HG03103 (cell line): ENCODE data around the gene ZNF407.

Experiments used
- ATAC-seq: cut with Tn5 transposase; IDR thresholded peaks from one replicate; pipeline ENCODE4 v1.9.1; 2021; ENCODE audit warnings: low read depth; ENCODE audit not compliant: unreplicated experiment

ZNF407 gene

DNA sequence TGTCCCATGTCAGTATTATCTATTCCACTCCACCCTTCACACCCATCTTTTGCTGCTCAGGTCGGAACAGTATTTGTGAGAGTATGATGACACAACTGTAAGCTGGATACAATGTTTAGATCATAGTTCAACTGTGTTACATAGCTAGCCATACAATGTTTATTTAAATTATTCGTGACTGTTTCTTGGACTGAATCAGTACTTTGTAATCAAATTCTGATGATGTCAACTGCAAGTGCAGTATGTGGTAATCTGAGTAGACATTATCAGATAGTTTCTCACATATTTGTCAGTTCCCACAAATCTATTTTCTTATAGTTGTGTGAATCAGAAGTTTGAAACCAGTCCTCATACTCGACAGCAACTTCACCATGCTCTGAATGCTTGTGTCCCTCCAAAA, 177.6 kb downstream of the ZNF407 start:
- ATAC-seq: no peak

DNA sequence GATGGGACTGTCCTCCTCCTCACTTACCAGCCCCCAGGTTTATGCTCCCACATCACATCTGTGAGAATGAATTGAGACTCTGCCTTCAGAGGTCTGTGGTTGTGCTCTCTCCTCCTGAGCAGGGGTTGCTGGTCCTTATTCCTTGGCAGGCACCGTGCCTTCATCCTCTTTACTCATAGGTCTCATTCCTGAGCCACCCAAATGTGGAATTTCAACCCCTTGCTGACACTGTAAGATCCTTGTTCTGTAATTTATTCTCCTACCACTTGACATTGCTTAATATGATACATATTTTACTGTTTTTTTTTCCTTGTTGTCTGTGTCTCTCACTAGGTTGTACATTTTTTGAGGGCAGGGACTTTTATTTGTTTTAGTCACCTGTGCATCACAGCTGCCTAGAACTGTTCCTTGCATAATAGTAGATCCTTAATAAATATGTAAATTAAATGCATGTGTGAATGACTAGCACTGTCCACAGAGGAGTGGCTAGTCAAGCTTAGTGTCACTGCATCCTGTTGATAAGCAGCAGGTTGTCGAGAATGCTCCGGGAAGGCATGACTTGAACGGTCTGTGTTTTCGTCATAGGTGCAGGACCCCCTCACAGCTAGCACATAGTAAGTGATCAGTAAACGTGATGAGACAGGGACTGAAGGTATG, 180.6 kb downstream of the ZNF407 start:
- ATAC-seq: no peak

- ATAC-seq: no peak
These were observed 187.1 kb downstream of the ZNF407 start for GRCh38 chr18:74784752-74785151.

GRCh38 chr18:74785632-74786031, 188.0 kb downstream of the ZNF407 start:
- no peak for ATAC-seq

DNA sequence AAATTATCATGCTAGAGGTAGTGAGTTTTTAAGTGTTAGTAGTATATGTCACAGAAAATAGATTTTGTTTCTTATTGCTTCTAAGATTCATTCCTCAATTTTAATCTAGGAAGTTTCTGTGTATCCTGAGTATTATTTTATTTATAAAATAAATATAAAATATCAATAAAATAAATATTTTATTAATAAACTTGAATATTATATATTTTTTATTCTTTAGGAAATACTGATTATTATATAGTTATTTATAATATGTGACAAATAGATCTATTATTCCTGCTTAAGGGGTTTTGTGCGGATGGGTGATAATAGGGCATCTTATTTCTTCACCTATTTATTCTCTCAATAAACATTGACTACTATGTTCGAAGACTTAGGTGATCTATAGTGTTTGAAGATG, 191.0 kb downstream of the ZNF407 start:
- ATAC-seq: no peak

DNA sequence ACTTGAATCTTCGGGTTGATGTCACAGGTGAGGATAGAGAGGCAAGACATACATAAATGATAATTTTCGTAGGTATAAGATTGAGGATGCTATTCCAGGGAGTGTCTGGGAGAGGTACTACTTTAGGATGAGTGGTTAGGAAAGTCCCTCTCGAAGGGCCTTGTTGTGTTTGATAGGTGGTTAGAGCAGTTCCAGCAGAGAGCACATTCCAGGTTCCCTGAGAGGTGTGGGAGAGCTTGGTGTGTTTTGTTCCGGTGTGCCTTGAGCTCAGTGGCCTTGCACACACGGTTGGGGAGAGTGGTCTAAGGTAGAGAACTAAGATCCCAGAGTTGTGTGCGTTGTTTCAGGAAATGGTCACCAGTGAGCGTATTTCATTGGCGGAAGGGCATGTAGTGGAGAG, 191.4 kb downstream of the ZNF407 start:
- ATAC-seq: no peak

DNA sequence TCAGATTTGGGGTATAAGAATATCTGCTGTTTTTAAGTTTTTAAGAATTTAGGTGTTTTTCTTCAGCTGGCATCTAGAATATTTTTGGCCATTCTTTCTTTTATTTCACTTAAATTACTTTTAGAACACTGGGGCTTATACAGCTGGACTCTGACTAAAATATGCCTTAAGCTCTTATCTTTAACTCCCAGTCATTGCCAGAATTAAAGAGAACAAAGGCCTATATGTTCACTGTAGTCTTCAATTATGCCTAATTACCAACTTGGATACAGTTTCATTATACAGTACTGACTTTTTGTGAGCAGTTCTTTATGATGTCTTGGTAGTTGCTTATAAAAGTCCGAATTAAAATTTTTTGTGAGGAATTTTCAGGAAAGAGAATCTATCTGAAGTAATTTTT, 192.8 kb downstream of the ZNF407 start:
- no peak for ATAC-seq

DNA sequence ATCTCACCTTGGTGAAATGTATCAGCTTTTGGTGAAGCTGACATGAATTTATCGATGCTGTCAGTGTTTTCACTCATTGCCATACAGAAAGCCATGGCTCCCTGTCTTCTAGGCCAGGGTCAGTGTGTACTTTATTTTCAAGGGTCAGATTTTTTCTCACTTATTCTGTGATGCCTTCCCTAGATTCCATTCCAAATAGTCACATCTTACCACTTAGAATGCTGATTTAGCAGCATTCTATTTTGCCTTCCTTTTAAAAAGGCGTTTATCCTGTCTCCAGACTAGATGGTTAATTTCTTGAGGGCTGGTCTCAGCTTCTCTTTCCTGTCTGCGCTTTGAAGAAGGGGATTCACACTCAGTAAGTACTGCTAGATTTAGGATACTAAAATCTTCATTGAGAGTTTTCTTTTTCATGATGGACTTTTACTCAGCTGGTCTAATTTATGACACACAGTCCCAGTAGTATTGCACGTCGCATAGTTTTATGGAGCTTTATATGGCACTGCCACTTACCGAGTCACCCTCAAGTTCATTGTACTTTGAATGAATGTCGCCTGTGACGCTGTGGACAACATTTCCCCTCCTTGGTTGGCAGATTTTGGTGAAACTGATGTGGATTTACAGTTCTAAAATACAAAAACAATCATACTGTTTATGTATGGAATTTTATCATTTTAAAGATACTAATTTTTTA, 194.0 kb downstream of the ZNF407 start:
- ATAC-seq: no peak

GRCh38 chr18:74793746-74794145, 196.1 kb downstream of the ZNF407 start:
- ATAC-seq: no peak

- ATAC-seq: no peak
These were observed 198.1 kb downstream of the ZNF407 start for GRCh38 chr18:74795751-74796150.

- ATAC-seq: no peak
These were observed 198.5 kb downstream of the ZNF407 start for GRCh38 chr18:74796211-74796610.

DNA sequence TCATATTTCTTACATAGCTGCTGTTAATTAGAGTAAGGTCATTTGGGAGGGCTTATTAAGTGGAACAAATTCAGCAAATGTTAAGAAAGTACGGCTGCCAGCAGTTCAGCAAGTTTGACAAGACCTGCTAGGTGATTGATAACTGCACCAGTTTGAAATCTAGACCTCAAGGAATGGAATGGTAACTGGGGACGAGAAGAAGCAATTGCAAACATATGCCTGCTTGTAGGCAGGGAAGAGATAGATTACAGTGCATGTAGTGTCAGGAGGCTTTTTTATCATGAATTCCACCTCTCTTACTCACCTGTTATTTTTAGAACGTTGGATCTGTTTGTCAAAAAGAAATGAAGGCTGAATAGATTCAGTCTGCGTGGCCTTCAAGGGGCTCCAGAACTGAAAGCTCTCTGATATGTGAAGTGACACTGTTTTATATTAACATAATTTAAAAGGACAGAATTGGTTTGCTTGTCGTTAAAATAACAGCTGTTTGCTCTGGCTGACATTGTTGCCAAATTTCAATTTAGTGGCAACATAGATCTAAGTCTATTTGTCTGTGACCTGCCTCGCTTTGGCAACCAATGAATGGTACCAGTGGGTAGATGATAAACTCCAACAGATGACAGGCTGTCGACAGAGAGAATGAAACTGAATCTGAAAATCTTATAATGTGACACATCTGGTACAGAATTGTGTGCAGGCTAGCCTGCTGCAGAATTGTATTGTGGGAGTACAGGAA, 199.3 kb downstream of the ZNF407 start:
- peak; percentile 94 for ATAC-seq

DNA sequence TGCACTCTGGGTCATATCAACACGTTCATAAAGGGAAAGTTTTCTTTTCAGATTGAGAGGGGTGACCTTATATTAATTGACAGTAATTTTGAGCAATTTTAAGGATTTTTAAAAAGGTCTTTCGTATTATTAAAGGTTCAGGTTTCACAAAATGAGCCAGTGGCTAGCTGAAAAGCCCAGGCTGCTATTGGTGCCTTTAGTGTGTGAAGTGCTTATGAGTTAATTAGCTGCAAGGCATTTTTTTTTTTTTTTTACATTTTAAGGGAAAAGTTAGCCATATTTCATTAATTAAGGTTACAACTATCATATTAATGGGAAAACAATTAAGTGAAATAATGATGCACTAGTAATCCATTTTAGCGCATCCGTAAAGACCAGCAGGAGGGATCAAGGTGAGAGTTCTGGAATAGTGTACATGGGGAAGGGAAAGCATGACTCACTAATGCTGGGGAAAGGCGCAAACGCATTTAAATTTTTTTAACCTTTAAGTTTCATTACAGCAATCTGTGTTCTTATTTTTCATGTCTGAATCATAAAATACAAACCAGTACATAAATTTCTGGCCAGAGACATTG, 200.0 kb downstream of the ZNF407 start:
- peak; percentile 25 for ATAC-seq

DNA sequence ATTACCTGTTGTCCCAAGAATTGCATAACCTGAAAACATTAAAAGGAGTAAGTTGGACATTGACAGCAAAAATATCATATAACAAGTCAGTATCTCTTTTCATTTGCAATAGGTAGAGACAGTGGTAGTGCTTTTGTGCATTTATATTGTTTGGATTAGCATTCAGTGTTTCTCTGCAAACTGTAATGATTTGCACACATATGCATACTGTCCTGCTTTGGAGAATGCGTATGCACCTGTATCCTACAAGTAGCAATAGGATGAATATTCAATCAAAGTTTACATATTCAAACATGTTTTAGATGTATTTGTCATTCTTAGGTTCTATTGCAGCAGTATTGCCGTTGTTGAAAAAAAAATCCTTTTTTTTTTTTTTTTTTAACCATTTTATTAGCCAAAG, 201.9 kb downstream of the ZNF407 start:
- no peak for ATAC-seq

DNA sequence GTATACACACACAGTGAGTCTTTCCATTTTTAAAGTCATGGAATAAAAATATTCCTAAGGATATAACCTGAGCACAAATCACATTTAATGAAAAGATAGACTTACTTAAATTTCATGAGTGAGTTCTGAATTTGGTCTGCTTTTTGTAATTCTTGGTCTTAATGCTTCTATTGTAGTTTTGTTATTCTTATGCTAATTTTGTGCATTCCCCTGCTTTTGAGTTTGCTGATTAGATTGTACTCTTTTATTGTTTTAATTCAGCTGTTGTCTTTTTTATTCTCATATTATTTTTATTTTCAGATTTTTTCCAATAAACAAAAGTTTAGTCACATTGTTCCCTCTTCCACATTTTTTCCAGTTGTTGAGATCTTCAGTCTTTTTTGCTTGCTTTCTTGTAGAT, 202.4 kb downstream of the ZNF407 start:
- no peak for ATAC-seq

GRCh38 chr18:74803117-74803516, 205.4 kb downstream of the ZNF407 start:
- ATAC-seq: no peak

DNA sequence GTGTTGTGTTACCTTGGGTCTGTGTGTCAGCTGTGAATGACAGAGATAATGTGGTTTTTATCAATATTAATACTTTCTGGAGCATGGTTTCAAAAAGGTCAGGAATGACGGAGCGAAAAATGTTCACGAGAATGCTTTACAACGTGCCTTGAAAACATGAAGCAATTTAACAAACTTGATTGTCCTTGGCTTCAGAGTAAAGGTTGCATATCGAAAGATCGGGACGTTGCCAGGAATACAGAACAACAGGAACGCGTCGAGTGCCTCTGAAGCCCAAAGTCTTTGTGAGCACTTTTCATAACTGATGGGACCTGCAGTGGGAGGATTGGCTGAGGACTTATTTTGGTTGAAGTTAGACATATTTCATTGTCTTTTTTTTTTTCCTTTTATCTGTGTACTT, 206.1 kb downstream of the ZNF407 start:
- ATAC-seq: no peak

DNA sequence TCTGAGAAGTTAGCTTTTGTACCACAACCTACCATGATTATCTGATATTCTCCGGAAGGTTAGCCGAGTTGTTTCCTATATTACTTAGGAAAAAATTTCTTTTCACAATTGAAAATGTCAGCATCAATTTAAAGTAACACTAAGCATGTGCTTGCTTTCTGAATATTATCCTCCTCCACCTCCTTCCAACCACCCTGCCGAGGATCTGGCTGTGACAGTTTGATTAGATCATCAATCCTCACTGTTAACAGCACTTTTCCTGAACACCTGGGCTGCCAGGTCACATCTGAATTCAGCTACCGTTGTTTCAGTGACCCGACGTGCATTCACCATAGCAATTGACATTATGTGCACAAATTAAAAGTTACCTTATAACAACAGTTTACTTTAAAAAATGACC, 207.0 kb downstream of the ZNF407 start:
- no peak for ATAC-seq

DNA sequence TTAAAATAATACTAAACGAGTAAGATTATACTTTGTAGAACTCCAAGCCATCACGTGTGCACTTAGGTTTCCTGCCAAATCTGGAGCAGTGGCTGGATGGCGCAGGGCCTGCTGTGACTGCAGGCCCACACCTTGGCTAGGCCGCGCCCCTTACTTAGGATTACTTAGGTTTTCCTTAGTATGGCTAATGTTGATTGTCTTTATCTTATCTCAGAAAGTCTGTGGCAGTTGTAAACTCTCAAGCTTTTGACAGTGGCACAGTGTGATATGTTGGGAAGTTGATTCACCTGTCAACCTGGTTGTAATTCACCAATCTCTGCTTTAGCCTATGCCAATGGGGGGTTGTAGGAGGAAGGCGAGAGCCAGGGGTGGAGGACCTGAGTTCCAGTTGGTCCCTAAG, 208.4 kb downstream of the ZNF407 start:
- no peak for ATAC-seq

DNA sequence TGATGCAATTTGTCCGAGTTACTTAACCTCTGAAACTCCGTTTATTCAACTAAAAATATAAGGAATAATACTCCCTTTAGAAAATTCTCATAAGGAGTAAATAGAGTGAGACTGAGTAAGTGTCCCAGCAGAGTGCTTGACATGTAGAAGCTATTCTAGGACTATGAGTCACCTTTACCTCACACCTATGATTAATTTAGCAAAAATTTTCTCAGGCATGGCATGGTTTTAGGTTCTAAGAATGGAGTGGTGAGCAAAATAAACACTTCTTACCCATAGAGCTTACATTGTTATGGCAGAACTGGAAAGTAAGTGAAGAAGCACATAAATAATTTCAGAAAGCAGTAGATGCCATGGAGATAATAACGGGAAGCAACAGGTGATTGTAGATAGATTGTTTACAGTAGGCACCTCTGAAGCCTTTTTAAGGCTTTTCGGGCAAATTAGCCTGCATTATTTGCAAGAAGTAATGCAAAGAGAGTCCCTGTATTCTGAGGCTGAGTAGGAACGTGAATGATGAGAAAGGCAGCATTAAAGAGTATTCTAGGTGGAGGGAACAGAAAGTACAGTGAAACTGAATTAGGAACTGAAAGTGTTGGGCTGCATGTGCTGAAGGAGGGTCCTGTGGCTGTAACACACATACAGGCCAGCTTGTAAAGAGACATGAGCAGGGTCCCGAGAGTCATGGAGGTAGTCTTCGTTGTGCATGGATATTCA, 209.2 kb downstream of the ZNF407 start:
- peak; percentile 96 for ATAC-seq

DNA sequence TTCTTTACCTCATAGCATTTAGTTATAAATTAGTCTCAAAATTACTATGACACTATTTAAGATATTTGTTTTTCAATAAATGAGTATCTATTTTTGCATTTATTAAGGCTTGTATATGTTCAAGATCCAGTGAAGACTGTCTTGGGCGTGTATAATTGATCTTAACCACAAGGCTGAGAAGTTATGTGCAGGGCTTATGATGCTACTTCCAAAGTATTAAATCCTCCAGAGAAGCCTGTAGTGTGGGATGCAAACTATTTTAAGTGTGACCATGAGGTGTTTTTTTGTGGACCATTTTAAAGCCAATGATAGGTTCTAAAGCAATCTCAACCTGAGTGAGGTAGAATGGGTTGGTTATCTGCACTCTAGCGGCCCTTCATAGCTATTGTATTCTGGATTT, 219.9 kb downstream of the ZNF407 start:
- ATAC-seq: no peak
